ENCODE measurements around the gene PRKRIP1. TPM values are rescaled to one million over a fixed set of nuclear protein-coding genes. Genes with fewer than 3 reads are reported as not detected.

Gene PRKRIP1
- total RNA-seq, 1 experiment from 2014 or later, result 42.7 TPM

DNA sequence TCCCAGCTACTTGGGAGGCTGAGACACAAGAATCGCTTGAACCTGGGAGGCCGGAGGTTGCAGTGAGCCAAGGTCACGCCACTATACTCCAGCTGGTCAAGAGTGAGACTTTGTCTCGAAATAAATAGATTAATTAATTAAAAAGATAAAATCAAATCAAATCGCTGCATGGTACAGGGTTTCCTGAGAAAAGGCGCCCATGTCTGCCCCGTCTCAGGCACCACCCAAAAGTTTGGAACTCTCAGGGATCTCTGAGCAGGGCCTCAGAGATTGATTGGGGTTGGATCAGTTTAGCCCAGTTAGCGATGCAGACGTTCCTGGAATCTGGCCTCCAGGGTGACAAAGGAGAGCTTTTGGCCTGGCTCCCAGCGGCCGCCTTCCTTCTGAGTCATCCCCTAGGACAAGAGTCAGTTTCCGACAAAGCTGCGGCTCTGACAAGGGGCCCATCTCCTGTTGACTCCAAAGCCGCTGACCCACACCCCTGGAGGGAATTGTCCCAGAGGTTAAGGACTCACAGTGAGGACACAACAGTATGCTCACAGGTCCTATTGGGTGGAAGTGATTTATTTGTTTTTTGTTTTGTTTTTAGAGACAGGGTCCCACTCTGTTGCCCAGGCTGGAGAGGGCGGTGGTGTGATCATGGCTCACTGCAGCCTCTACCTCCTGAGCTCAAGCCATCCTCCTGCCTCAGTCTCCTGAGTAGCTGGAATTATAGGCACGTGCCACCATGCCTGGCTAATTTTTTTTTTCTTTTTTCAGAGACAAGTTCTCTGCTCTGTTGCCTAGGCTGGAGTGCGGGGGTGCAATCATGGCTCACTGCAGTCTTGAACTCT is 44.0 kb downstream of the PRKRIP1 start:
- Histone ChIP-seq H3K36me3 (ENCODE audit: insufficient read depth, low read length) (no peaks in the 10 kb centered on the region), H3K9ac (ENCODE audit: low read length) (no peak overlapping the region), H3K4me2 (ENCODE audit: low read depth, low read length, poor library complexity, severe bottlenecking) (no peak overlapping the region), H3K27ac (ENCODE audit: low read length) (no peak overlapping the region), H3K9me3 (ENCODE audit: low read length) (no peaks in the 10 kb centered on the region), H2AFZ (ENCODE audit: low read length) (no peak overlapping the region), H3K4me1 (ENCODE audit: low read length) (peaks cover 12% of the 10 kb centered on the region), H3K79me2 (ENCODE audit: low read length) (no peaks in the 10 kb centered on the region), H4K20me1 (ENCODE audit: insufficient read depth, low read depth, low read length) (no peaks in the 10 kb centered on the region), H3K9me2 (replicated peaks; ENCODE audit: insufficient read depth, low read length) (no peaks in the 10 kb centered on the region), H3K27me3 (ENCODE audit: low read length) (no peaks in the 10 kb centered on the region), H3K4me3 (ENCODE audit: low read length) (no peak overlapping the region)
- no peak for DNase-seq

DNA sequence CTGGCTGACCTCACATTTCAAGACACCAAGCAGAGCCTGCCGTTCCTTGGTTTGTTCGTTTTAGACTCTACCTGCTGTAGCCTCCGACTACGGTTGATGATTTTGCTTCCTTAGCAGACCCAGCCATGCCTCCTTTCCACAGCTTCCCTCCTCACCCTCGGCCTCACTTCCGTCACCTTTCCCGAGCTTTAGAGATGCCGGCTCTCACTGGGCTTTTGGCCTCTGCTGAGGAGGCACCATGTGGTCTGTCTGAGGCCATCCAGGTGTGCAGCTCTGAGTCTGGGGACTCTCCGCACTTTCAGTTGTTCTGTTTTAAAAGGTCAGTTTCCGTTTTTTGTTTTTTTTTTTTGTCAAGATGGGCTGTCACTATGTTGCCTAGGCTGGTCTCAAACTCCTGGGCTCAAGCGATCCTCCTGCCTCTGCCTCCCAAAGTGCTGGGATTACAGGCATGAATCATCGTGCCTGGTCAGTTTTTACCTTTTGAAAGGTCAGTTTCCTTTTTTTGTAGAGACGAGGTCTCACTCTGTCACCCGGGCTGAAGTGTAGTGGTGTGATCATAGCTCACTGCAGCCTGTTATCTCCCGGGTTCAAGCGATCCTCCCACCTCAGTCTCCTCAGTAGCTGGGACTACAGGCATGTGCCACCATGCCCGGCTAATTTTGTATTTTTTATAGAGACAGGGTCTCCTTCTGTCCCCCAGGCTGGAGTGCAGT is 49.0 kb downstream of the PRKRIP1 start:
- no peaks in the 10 kb centered on the region for H3K27me3 ChIP-seq (ENCODE audit: low read length)
- peaks cover 12% of the 10 kb centered on the region for H3K4me1 ChIP-seq (ENCODE audit: low read length)
- H3K4me3 ChIP-seq (ENCODE audit: low read length), result no peak overlapping the region
- no peak overlapping the region for H3K27ac ChIP-seq (ENCODE audit: low read length)
- no peaks in the 10 kb centered on the region for H3K36me3 ChIP-seq (ENCODE audit: insufficient read depth, low read length)
- no peak overlapping the region for H3K4me2 ChIP-seq (ENCODE audit: low read depth, low read length, poor library complexity, severe bottlenecking)
- no peaks in the 10 kb centered on the region for H3K9me3 ChIP-seq (ENCODE audit: low read length)
- no peaks in the 10 kb centered on the region for H4K20me1 ChIP-seq (ENCODE audit: insufficient read depth, low read depth, low read length)
- H3K9me2 ChIP-seq (replicated peaks; ENCODE audit: insufficient read depth, low read length), result no peaks in the 10 kb centered on the region
- no peak overlapping the region for H2AFZ ChIP-seq (ENCODE audit: low read length)
- H3K9ac ChIP-seq (ENCODE audit: low read length), result no peak overlapping the region
- DNase-seq, result no peak
- H3K79me2 ChIP-seq (ENCODE audit: low read length), result no peaks in the 10 kb centered on the region

DNA sequence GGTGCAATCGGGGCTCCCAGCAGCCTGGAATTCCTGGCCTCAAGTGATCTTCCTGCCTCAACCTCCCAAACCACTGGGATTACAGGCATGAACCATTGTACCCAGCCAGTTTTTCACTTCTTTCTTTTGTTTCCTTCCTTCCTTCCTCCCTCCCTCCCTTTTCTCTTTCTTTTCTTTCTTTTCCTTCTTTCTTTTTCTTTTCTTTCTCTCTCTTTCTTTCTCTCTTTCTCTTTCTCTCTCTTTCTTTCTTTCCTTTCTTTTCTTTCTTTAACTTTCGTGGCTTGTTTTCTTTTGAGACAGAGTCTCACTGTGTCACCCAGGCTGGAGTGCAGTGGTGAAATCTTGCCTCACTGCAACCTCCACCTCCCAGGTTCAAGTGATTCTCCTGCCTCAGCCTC is 49.5 kb downstream of the PRKRIP1 start:
- H3K4me3 ChIP-seq (ENCODE audit: low read length), result no peak overlapping the region
- no peaks in the 10 kb centered on the region for H3K79me2 ChIP-seq (ENCODE audit: low read length)
- H3K27ac ChIP-seq (ENCODE audit: low read length), result no peak overlapping the region
- no peaks in the 10 kb centered on the region for H4K20me1 ChIP-seq (ENCODE audit: insufficient read depth, low read depth, low read length)
- H3K9me2 ChIP-seq (replicated peaks; ENCODE audit: insufficient read depth, low read length), result no peaks in the 10 kb centered on the region
- H2AFZ ChIP-seq (ENCODE audit: low read length), result no peak overlapping the region
- H3K27me3 ChIP-seq (ENCODE audit: low read length), result no peaks in the 10 kb centered on the region
- H3K36me3 ChIP-seq (ENCODE audit: insufficient read depth, low read length), result no peaks in the 10 kb centered on the region
- H3K4me1 ChIP-seq (ENCODE audit: low read length), result peaks cover 12% of the 10 kb centered on the region
- H3K4me2 ChIP-seq (ENCODE audit: low read depth, low read length, poor library complexity, severe bottlenecking), result no peak overlapping the region
- DNase-seq, result no peak
- no peaks in the 10 kb centered on the region for H3K9me3 ChIP-seq (ENCODE audit: low read length)
- no peak overlapping the region for H3K9ac ChIP-seq (ENCODE audit: low read length)

DNA sequence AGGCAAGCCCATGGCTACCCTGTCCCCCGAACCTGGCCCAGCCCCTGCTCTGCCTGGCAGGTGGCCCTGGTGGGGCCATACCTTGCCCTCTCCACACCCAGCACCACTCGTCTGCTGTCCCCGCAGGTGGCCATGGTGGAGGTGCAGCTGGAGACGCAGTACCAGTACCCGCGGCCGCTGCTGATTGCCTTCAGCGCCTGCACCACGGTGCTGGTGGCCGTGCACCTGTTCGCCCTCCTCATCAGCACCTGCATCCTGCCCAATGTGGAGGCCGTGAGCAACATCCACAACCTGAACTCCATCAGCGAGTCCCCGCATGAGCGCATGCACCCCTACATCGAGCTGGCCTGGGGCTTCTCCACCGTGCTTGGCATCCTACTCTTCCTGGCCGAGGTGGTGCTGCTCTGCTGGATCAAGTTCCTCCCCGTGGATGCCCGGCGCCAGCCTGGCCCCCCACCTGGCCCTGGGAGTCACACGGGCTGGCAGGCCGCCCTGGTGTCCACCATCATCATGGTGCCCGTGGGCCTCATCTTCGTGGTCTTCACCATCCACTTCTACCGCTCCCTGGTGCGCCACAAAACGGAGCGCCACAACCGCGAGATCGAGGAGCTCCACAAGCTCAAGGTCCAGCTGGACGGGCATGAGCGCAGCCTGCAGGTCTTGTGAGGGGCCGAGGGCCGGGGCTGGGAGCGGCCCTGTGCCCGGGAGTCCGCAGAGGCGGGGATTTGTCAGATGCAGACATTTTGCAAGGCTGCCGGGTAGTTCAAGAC is 50.4 kb downstream of the PRKRIP1 start:
- Histone ChIP-seq H3K9ac (ENCODE audit: low read length) (no peak overlapping the region), H3K36me3 (ENCODE audit: insufficient read depth, low read length) (no peaks in the 10 kb centered on the region), H4K20me1 (ENCODE audit: insufficient read depth, low read depth, low read length) (no peaks in the 10 kb centered on the region), H3K4me2 (ENCODE audit: low read depth, low read length, poor library complexity, severe bottlenecking) (no peak overlapping the region), H3K27me3 (ENCODE audit: low read length) (no peaks in the 10 kb centered on the region), H3K4me1 (ENCODE audit: low read length) (peaks cover 7% of the 10 kb centered on the region), H3K27ac (ENCODE audit: low read length) (no peak overlapping the region), H2AFZ (ENCODE audit: low read length) (no peak overlapping the region), H3K79me2 (ENCODE audit: low read length) (no peaks in the 10 kb centered on the region), H3K9me3 (ENCODE audit: low read length) (no peaks in the 10 kb centered on the region), H3K4me3 (ENCODE audit: low read length) (no peak overlapping the region), H3K9me2 (replicated peaks; ENCODE audit: insufficient read depth, low read length) (no peaks in the 10 kb centered on the region)
- no peak for DNase-seq

GRCh38 chr7:102447311-102447710 is 51.1 kb downstream of the PRKRIP1 start:
- Histone ChIP-seq H3K9me2 (replicated peaks; ENCODE audit: insufficient read depth, low read length) (no peaks in the 10 kb centered on the region), H3K27ac (ENCODE audit: low read length) (no peak overlapping the region), H3K27me3 (ENCODE audit: low read length) (no peaks in the 10 kb centered on the region), H3K4me3 (ENCODE audit: low read length) (no peak overlapping the region), H3K36me3 (ENCODE audit: insufficient read depth, low read length) (no peaks in the 10 kb centered on the region), H3K4me2 (ENCODE audit: low read depth, low read length, poor library complexity, severe bottlenecking) (no peak overlapping the region), H3K79me2 (ENCODE audit: low read length) (no peaks in the 10 kb centered on the region), H4K20me1 (ENCODE audit: insufficient read depth, low read depth, low read length) (no peaks in the 10 kb centered on the region), H3K9ac (ENCODE audit: low read length) (no peak overlapping the region), H3K9me3 (ENCODE audit: low read length) (no peaks in the 10 kb centered on the region), H3K4me1 (ENCODE audit: low read length) (no peaks in the 10 kb centered on the region; the same call in 1 of the 2 replicates), H2AFZ (ENCODE audit: low read length) (no peak overlapping the region)
- no peak for DNase-seq

DNA sequence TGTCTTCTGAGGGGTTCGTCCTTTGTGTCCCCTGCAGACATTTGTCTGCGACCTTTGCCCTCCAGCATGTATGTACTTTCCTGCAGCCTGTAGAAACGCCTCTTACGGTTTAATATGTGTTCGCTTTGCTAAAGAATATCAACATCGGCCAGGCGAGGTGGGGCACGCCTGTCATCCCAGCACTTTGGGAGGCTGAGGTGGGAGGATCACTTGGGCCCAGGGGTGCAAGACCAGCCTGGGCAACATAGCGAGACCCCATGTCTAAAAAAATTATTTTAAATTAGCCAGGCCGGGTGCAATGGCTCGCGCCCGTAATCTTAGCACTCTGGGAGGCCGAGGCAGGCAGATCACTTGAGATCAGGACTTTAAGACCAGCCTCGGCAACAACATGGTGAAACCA is 53.0 kb downstream of the PRKRIP1 start:
- H4K20me1 ChIP-seq (ENCODE audit: insufficient read depth, low read depth, low read length), result no peaks in the 10 kb centered on the region
- no peak overlapping the region for H3K4me2 ChIP-seq (ENCODE audit: low read depth, low read length, poor library complexity, severe bottlenecking)
- H3K27me3 ChIP-seq (ENCODE audit: low read length), result no peaks in the 10 kb centered on the region
- H3K4me3 ChIP-seq (ENCODE audit: low read length), result no peak overlapping the region
- no peaks in the 10 kb centered on the region for H3K9me2 ChIP-seq (replicated peaks; ENCODE audit: insufficient read depth, low read length)
- no peaks in the 10 kb centered on the region for H3K36me3 ChIP-seq (ENCODE audit: insufficient read depth, low read length)
- DNase-seq, result no peak
- no peaks in the 10 kb centered on the region; the same call in 1 of the 2 replicates for H3K4me1 ChIP-seq (ENCODE audit: low read length)
- no peaks in the 10 kb centered on the region for H3K79me2 ChIP-seq (ENCODE audit: low read length)
- no peak overlapping the region for H2AFZ ChIP-seq (ENCODE audit: low read length)
- H3K9me3 ChIP-seq (ENCODE audit: low read length), result no peaks in the 10 kb centered on the region
- no peak overlapping the region for H3K9ac ChIP-seq (ENCODE audit: low read length)
- no peak overlapping the region for H3K27ac ChIP-seq (ENCODE audit: low read length)

GRCh38 chr7:102450242-102450641 is 54.1 kb downstream of the PRKRIP1 start:
- Histone ChIP-seq H3K9ac (ENCODE audit: low read length) (no peak overlapping the region), H3K36me3 (ENCODE audit: insufficient read depth, low read length) (no peaks in the 10 kb centered on the region)

More at GRCh38 chr7:102450242-102450641, 54.1 kb downstream of the PRKRIP1 start:
- H3K4me1 ChIP-seq (ENCODE audit: low read length), result no peaks in the 10 kb centered on the region
- no peaks in the 10 kb centered on the region for H3K9me2 ChIP-seq (replicated peaks; ENCODE audit: insufficient read depth, low read length)
- DNase-seq, result peak; percentile 68
- H3K79me2 ChIP-seq (ENCODE audit: low read length), result no peaks in the 10 kb centered on the region
- no peak overlapping the region for H2AFZ ChIP-seq (ENCODE audit: low read length)
- H3K9me3 ChIP-seq (ENCODE audit: low read length), result no peaks in the 10 kb centered on the region
- no peaks in the 10 kb centered on the region for H4K20me1 ChIP-seq (ENCODE audit: insufficient read depth, low read depth, low read length)
- no peak overlapping the region for H3K27ac ChIP-seq (ENCODE audit: low read length)
- H3K4me2 ChIP-seq (ENCODE audit: low read depth, low read length, poor library complexity, severe bottlenecking), result no peak overlapping the region
- no peak overlapping the region for H3K4me3 ChIP-seq (ENCODE audit: low read length)
- no peaks in the 10 kb centered on the region for H3K27me3 ChIP-seq (ENCODE audit: low read length)
